GM21528 (cell line): ENCODE measurements around the gene GGT5.
"Not testable (repeated sequence)": the region's sequence is repeated elsewhere in the genome, so short reads cannot be mapped to it uniquely, and the experiment has no call there.

Experiments
- ATAC-seq: cut with Tn5 transposase; IDR thresholded peaks from one replicate; pipeline ENCODE4 v1.9.1; 2021; ENCODE audit warnings: mild to moderate bottlenecking, moderate library complexity; ENCODE audit not compliant: unreplicated experiment, low FRiP score

The GGT5 gene

DNA sequence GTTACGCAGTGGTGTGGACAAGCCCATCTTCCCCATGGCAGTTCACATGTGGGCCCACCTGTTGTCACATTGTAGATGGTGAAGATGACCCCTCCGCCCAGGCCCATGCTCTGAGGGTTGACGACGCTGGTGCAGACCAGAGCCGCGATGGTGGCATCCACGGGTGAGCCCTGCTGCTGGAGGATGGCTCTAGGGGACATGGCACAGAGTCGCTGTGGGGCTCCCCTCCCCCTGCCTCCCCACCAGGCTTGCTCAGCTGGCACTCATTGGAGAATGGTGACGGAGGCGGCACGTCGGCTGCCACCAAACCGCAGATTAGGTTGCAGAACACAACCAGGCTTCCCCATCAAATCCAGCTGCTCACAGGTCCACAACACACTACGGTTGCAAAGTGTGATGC lies 11.1 kb downstream of the GGT5 start:
- ATAC-seq: no peak

DNA sequence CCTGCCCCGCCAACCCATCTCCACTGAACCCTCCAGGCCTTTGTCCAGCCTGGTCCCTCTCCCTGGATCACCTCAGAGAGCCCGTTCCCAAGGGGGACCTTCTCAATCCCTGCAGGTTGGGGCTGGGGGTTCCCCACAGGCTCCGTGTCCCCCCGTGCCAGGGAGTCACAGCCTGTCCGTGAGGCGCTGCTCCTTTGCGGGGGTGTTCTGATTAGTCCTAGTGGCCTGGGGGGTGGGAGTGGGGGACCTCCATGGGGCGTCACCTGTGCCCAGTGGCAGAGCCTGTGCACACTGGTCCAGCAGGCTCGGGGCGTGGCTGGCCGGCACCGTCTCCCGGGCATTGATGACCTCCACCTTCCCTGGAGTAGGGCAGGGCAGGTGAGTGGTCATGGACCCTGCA lies 11.6 kb downstream of the GGT5 start:
- ATAC-seq: no peak

DNA sequence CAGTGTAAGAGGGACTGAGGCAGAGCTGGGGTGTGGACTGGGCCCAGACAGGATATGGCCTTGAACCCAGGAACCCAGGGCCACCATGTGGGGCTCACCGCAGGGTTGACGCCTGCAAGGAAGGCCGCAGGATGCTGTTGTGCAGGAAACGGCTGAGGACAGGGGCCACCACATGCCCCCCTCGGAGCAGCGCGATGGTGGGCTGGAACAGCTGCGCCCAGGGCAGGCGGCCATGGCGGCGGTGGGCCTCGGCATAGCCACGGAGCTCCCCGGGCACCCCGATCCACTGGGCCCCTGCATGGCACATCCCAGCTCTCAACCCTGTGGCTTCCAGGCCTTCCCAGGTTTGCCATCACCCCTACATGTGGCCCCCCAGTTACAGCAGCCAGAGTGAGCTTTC lies 12.2 kb downstream of the GGT5 start:
- ATAC-seq: no peak

DNA sequence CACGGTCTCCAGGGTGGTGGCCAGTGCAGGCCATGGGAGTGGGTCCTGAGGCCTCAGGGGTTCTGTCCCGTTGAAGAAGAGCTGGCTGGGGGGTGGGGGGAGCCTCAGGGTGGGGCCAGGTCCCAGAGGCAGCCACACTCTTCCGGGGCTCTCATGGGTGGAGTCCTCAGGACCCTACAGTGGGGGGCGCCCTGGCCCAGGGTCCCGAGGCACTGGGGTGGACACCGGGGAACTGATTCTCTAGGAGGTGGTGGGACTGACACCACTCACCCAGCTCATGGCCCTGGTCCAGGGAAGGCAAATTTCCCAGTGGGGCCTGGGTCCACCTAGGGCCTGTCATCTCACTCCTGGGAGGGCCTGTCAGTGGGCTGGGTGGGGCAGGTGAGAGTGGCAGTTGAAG lies 12.8 kb downstream of the GGT5 start:
- no peak for ATAC-seq

DNA sequence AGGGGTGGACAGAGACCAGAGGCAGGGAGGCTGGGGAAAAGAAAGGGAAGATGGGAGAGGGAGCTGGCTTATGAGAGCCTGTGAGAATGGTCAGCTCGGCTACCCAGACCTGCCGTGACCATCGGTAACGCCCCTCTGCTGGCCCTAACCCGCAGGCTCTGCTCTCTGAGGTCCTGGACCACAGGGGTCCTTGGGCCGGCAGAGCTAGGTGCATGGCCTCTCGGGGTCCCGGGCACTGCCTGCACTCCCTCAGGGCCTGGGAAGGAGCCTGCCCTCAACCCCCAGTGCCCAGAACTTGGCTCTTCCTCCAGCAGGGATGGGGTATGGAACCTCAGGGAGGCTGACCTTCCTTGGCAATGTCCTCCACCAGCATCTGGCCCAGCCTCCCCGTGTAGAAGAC lies 13.2 kb downstream of the GGT5 start:
- ATAC-seq: no peak

DNA sequence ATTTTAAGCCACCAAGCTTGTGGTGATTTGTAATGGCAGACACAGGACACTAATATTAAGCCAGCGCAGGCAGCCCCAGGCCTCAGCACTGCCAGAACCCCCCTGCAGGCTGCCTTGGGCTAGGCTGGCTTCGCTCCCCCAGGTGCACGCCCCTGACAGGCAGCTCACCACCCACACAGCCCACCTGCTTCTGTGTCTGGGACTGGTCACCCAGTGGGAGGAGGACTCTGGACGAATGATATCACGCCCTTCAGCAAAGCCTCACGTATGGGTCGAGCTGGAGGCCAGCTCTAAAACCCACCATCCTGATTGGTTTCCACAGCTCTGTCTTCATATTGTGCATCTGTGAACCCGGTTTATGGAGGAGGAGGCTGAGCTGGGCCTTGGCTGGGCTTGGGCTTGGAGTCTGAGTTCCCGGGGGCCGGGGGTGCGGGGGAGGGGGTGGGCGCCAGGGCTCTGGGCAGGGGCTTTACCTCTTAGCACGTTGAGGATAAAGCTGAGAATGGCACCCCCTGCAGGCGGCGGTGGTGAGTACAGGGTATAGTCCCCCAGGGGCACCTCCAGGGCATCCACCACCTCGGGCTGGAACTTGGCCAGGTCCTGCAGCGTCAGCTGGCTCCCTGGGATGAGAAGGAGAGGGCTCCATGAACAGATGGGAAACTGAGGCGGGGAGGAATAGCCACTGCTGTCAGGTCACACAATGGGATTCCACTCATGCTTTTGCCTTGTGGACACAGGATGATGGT lies 13.8 kb downstream of the GGT5 start:
- no peak for ATAC-seq

DNA sequence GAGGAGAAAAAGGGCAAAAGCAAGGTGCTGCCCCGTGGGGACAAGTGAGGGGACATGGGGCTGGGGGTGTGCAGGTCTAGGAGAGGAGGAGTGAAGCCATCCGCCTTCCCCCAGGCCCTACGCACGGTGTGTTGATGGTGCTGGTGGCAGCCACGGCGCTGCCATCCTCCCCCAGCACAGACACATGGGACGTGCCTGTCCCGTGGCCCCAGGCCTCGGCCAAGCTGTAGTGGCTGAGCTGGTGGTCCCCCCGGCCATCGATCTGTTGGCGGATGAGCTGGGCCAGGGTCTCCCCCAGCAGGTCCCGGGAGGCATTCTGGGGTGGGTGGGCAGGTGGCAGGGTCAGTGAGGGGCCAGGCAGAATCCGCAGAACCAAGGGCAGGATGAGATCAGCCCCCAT lies 18.9 kb downstream of the GGT5 start:
- ATAC-seq: no peak

DNA sequence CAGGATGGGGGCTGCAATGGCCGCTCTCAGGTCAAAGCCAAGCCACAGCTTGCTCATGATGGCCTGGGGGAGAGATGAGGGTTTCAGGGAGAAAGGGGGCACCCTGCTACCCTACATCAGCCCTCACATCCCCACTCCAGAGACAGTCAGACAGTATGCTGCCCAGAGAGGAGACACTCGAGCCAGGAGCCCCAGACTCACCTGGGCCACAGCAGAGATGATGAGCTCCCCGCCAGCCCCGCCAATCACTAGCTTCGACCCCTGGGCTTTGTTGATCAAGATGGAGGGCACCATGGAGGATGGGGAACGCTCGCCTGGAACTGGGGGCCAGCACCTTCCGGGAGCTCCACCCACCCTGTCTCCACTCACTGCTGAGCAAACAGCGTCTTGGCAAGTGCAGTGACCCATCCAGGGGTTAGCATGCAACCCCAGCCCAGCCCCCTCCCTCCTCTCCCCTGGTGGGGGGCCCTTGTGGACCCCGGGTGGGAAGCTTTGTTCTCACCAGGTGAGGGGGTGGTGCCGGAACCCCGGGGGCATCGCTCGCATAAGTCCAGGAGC lies 19.8 kb downstream of the GGT5 start:
- no peak for ATAC-seq

DNA sequence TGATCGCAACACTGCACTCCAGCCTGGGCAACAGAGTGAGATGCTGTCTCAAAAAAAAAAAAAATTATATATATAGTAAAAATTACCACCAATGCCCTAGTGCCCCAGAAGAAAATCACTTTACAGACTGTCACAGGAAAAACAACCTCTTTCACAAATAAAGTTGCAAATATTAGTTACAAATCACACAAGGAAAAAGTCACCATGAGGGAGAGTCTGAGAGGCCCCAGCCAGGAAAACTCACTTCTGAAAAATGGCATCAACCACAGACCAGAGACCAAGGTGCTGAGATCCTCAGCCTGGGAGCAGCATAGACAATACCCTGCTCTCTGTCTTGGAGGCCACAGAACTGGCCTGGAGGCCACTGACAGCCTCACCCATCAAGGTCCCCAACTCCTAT lies 20.4 kb downstream of the GGT5 start:
- no peak for ATAC-seq

DNA sequence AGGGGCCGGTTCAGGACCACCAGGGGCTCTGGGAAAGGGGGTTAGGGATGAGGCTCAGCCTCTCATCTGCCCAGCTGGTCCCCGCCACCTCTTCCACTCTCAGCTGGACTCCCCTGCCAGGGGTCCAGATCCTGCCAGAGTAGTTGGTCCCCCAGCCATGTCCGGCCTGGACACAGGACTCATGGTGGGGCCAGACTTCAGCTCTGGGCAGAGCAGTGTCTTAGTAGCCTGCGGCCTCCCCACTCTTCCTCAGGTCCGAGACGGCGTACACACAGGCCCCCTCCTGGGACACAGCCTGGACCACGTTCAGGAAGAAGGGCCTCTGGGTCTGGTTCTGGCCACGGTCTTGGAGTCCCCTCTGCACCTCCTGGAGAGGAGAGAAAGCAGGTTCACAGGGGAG lies 25.1 kb downstream of the GGT5 start:
- no peak for ATAC-seq

DNA sequence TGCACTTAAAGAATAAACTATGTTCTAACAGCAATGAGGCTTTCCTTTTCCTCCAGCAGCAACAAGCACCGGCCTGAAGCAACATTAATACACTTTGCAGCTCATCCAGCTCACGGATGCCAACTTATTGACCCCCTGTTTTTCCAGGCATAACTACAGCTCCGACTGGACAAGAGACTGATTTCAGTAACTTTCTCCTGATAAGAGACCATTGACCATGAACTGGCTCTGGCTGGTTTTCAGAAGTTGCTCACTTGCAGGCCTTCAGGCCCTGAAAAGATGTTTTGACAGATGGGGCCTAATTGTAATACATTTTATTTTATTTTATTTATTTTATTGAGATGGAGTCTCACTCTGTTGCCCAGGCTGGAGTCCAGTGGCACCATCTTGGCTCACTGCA lies 27.5 kb downstream of the GGT5 start:
- ATAC-seq: no peak

DNA sequence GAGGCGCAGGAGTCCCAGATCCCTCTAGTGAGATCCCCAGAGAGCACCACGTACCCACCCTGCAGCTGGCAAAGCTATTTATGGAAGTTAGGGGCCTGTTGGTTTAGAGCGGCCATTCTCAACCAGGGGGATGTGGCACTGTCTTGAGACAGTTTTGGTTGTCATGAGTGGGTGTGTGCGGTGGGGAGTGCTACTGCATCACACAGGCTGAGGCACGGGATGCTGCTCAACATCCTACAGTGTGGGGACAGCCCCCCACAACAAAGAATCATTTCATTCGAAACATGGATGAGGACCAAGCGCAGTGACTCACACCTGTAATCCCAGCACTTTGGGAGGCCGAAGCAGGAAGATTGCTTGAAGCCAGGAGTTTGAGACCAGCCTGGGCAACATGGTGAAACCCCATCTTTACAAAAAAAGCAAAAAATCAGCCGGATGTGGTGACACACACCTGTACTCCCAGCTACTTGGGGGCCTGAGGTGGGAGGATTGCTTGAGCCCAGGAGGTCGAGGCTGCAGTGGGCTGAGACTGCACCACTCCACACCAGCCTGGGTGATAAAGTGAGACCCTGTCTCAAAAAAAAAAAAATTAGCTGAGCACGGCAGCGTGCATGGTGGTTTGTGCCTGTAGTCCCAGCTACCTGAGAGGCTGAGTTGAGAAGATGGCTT lies 28.2 kb downstream of the GGT5 start:
- ATAC-seq: no peak

DNA sequence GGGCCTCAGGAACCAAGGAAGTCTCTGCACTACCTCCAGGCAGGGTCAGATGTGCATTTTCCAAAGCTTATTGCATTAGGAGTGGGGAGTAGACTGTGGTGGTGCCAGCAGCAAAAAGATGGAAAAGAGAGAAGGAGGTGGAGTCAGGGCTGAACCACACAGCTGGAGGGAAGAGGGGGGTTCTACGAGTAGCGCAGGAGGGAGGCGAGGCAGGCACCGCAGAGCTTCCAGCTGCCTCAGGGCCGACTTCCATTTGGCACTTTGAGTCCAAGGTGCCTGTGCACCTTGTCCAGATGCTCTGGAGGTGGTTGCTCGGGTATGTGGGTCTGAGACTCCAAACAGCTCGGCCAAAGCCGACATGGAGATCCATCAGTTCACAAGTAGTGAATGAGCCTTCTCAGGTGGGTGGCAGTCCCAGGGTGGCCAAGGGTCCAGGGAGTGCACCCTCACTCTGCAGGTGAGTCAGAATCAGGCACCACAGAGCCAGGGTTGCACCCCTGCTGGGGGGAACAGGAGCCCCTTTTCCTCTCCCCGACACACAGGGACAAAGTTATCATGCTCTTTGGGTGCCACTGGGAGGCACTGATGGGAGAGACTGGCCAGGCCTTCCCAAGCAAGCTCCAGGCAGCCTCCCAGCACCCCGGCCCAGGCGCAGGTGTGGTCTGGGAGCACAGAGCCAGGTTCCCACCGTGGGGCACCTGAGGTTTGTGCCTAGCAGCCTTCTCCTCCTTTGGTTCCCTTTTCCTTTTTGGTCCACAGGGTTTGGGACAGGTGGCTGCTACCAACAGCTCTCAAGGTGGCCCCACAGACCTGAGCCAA lies 30.2 kb downstream of the GGT5 start:
- ATAC-seq: no peak

DNA sequence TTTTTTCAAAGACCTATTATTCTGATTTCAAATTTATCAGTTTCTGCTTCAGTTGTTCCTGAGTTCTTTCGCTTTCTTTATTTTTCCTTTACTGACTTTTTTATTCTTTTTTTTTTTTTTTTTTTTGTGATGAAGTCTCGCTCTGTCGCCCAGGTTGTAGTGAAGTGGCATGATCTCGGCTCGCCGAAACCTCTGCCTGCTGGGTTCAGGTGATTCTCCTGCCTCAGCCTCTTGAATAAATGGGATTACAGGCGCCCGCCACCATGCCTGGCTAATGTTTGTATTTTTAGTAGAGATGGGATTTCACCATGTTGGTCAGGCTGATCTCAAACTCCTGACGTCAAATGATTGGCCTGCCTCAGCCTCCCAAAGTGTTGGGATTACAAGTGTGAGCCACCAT lies 31.8 kb downstream of the GGT5 start:
- not testable (repeated sequence) for ATAC-seq

DNA sequence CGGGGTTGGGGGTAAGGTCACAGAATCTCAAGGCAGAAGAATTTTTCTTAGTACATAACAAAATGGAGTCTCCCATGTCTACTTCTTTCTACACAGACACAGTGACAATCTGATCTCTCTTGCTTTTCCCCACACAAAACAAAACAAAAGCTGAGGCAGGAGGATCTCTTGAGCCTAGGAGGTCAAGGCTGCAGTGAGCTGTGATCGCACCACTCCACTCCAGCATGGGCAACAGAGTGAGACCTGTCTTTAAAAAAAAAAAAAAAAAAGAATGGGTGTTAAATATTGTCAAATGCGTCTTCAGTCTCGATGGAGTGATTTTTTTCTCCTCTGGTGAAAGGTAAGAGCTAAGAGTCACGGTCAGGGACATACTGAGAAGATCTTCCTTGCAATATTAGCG lies 33.2 kb downstream of the GGT5 start:
- ATAC-seq: not testable (repeated sequence)

DNA sequence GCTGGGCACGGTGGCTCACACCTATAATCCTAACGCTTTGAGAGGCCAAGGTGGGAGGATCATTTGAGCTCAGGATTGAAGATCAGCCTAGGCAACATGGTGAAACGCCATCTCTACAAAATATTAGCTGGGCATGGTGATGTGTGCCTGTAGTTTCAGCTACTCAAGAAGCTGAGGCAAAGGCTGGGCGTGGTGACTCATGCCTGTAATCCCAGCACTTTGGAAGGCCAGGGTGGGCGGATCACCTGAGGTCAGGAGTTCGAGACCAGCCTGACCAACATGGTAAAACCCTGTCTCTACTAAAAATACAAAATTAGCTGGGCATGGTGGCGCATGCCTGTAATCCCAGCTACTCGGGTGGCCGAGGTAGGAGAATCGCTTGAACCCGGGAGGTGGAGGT lies 34.5 kb downstream of the GGT5 start:
- ATAC-seq: not testable (repeated sequence)

DNA sequence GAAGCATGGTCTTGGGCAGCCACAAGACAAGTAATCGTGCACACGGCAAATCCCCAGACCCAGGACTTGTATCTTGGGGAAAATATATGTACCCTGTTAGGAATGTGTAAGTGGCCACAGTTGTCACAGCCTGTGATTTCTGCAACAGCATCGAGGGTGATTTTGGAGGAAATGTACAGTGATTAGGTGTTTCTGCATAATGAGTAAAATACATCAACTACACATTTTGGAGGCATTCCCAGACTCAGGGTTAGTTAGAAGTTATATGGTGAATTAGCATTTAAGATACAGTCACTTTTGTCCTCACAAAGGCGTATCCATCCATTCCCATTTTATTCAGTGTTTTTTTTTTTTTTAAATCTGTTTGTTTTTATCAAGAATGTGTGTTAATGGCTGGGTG lies 35.2 kb downstream of the GGT5 start:
- ATAC-seq: no peak

DNA sequence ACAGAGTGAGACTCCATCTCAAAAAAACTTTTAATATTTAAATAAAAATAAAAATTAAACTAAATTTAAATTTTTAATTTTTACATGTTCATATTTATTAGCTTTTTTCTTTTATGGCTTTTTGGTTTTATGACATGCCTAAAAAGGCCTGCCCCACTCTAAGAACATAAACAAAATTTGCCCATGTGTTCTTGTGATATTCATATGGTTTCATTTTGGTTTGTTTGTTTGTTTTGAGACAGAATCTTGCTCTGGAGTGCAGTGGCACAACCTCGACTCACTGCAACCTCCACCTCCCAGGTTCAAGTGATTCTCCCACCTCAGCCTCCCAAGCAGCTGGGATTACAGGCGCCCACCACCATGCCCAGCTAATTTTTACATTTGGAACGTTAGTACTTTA lies 35.9 kb downstream of the GGT5 start:
- no peak for ATAC-seq

DNA sequence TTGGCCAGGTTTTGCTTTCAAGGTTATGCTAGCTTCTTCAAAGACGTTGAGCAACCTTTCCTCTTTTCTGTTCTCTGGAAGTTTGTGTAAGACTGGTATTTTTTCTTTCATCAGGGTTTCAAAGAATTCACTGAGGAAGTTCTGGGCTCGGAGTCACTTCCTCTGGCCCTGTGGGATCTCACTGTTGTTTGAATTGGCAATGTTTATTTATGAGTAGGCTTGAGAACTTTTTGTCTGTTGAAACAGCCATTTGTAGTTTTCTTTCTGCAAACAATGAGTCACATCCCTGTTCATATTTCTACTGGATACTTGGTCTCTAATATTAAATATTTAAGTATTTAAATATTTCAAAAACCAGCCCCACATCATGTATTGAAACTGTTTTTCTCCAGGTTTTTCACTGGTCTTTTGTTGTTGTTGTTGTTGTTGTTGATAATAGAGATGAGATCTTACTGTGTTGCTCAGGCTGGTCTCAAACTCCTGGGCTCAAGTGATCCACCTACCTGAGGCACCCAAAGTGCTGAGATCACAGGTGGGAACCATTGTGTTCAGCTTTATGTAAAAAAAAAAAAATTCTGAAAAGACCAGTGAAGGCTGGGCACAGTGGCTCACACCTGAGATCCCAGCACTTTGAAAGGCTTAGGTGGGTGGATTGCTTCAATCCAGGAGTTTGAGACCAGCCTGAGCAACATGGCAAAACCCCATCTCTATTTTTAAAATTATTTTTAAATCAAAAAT lies 36.7 kb downstream of the GGT5 start:
- no peak for ATAC-seq

DNA sequence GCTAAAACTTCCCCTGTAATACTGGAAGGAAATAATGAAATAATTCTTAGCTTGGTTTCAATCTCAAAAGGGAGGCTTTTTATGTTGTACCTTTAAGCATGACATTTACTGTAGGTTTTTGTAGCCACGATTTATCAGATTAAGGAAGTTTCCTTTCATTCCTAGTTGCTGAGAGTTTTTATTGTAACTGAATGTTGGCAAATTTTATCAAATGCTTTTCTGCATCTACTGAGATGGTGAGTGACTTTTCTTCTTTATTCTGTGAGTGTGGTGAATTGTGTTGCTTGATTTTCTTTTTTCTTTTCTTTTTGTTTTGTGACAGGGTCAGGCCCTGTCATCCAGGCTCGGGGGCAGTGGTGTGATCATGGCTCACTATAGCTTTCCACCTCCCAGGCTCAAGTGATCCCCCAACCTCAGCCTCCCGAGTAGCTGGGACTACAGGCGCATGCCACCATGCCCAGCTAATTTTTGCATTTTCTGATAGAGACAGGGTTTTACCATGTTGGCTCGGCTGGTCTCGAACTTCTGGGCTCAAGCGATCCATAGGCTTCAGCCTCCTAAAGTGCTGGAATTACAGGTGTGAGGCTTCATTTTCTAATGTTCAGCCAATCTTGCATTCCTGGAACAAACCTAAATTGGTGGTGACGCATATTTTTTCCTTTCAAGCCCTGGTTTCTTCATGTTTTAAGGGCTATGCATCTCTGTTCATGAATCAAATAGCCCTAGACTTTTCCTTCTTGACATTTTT lies 37.4 kb downstream of the GGT5 start:
- ATAC-seq: no peak
